Measurements from ENCODE around the gene SLC9A1.

Gene SLC9A1

GRCh38 chr1:27142464-27142863 lies 12.5 kb downstream of the SLC9A1 start:
- ChIA-PET POLR2A (interaction anchor here (0.6 to 4.9 kb wide), 5 partner anchors 12 to 182 kb away, joined by 3 to 71 read pairs (median 4); partner anchors contain the start of genes SLC9A1 and WDTC1), CTCF (interaction anchor here (0.8 to 2.0 kb wide), 5 partner anchors 10 to 252 kb away, joined by 3 to 7 read pairs (median 3); no protein-coding TSS in a partner anchor)
- no peak overlapping the region for H3K27ac ChIP-seq (ENCODE audit: extremely low read depth, low read depth, low read length)

GRCh38 chr1:27141266-27142003 lies 13.5 kb downstream of the SLC9A1 start:
- H3K27ac ChIP-seq (ENCODE audit: extremely low read depth, low read depth, low read length): no peak overlapping the region
- peaks cover 0 to 14% of the 10 kb centered on the region in 2 experiments; a peak in 1 of 3 replicates for H3K36me3 ChIP-seq (ENCODE audit: control insufficient read depth in 2 of 2, insufficient read depth in 1 of 2, low read length in 2 of 2)
- ChIA-PET CTCF (interaction anchor here (0.8 to 2.0 kb wide), 6 partner anchors 11 to 155 kb away, joined by 3 to 6 read pairs (median 4); partner anchors contain the start of gene SLC9A1), POLR2A (interaction anchor here (2.5 kb wide), 1 partner anchor 12 kb away, joined by 19 read pairs; the partner anchor contains the start of gene SLC9A1)
- TF ChIP-seq ZNF600 (tag by site-specific recombination; IDR thresholded peaks at IDR 0.05) (peak; percentile 59), KLF1 (tag by site-specific recombination; IDR thresholded peaks at IDR 0.05) (peak; percentile 68), ZNF514 (tag by site-specific recombination; IDR thresholded peaks at IDR 0.05) (no peak), ZNF664 (tag by site-specific recombination; IDR thresholded peaks at IDR 0.05) (peak; percentile 93), ZBTB20 (tag by site-specific recombination; IDR thresholded peaks at IDR 0.05) (peak; percentile 83), ZNF610 (tag by site-specific recombination; IDR thresholded peaks at IDR 0.05; ENCODE audit: borderline replicate concordance) (no peak), ZNF416 (tag by site-specific recombination; IDR thresholded peaks at IDR 0.05) (no peak), GLIS1 (tag by site-specific recombination; IDR thresholded peaks at IDR 0.05) (peak; percentile 29; the same call in 1 of the 2 replicates)
- peaks cover 13% of the 10 kb centered on the region for H3K4me1 ChIP-seq (ENCODE audit: control insufficient read depth, insufficient read depth, low read length)
- no peaks in the 10 kb centered on the region for H3K9me3 ChIP-seq (ENCODE audit: control insufficient read depth, insufficient read depth, low read depth, low read length)
- no peak overlapping the region for H3K4me3 ChIP-seq (ENCODE audit: low read depth, low read length)

More at GRCh38 chr1:27142464-27142863, 12.5 kb downstream of the SLC9A1 start:
- peaks cover 0 to 14% of the 10 kb centered on the region in 2 experiments; a peak in 1 of 3 replicates for H3K36me3 ChIP-seq (ENCODE audit: control insufficient read depth in 2 of 2, insufficient read depth in 1 of 2, low read length in 2 of 2)
- TF ChIP-seq SCRT1 (tag by site-specific recombination; IDR thresholded peaks at IDR 0.05; ENCODE audit: borderline replicate concordance): no peak
- peak; percentile 21; the same call in 1 of the 2 replicates for TF ChIP-seq ZFHX2 (tag by site-specific recombination; conservative IDR thresholded peaks at IDR 0.05)
- no peak for TF ChIP-seq ZNF701 (tag by site-specific recombination; IDR thresholded peaks at IDR 0.05)
- no peaks in the 10 kb centered on the region for H3K9me3 ChIP-seq (ENCODE audit: control insufficient read depth, insufficient read depth, low read depth, low read length)
- peaks cover 13% of the 10 kb centered on the region for H3K4me1 ChIP-seq (ENCODE audit: control insufficient read depth, insufficient read depth, low read length)
- H3K4me3 ChIP-seq (ENCODE audit: low read depth, low read length): no peak overlapping the region

GRCh38 chr1:27139980-27140379 lies 14.9 kb downstream of the SLC9A1 start:
- no peaks in the 10 kb centered on the region for H3K9me3 ChIP-seq (ENCODE audit: control insufficient read depth, insufficient read depth, low read depth, low read length)
- H3K4me3 ChIP-seq (ENCODE audit: low read depth, low read length): no peak overlapping the region
- ChIA-PET CTCF (interaction anchor here (0.9 to 2.0 kb wide), 4 partner anchors 9 to 156 kb away, joined by 3 to 6 read pairs (median 4); no protein-coding TSS in a partner anchor), POLR2A (interaction anchor here (2.5 kb wide), 1 partner anchor 14 kb away, joined by 19 read pairs; the partner anchor contains the start of gene SLC9A1)
- H3K27ac ChIP-seq (ENCODE audit: extremely low read depth, low read depth, low read length): no peak overlapping the region
- TF ChIP-seq ZNF423 (tag by site-specific recombination; IDR thresholded peaks at IDR 0.05) (no peak), ZFHX2 (tag by site-specific recombination; conservative IDR thresholded peaks at IDR 0.05) (peak; percentile 59), SCRT2 (tag by site-specific recombination; IDR thresholded peaks at IDR 0.05) (no peak), ZSCAN18 (tag by site-specific recombination; IDR thresholded peaks at IDR 0.05) (no peak), ZIC2 (tag by site-specific recombination; IDR thresholded peaks at IDR 0.05) (no peak), EGR2 (tag by site-specific recombination; IDR thresholded peaks at IDR 0.05; ENCODE audit: low read depth) (peak; percentile 40), KLF10 (tag by site-specific recombination; IDR thresholded peaks at IDR 0.05) (no peak)
- H3K36me3 ChIP-seq (ENCODE audit: control insufficient read depth in 2 of 2, insufficient read depth in 1 of 2, low read length in 2 of 2): peaks cover 0 to 9% of the 10 kb centered on the region in 2 experiments; a peak in 1 of 3 replicates
- H3K4me1 ChIP-seq (ENCODE audit: control insufficient read depth, insufficient read depth, low read length): peaks cover 13% of the 10 kb centered on the region

All from HEK293 (cell line).